Measurements from ENCODE around the gene P2RX6.
"Not testable (repeated sequence)": the region's sequence is repeated elsewhere in the genome, so short reads cannot be mapped to it uniquely, and the experiment has no call there.

Gene P2RX6

DNA sequence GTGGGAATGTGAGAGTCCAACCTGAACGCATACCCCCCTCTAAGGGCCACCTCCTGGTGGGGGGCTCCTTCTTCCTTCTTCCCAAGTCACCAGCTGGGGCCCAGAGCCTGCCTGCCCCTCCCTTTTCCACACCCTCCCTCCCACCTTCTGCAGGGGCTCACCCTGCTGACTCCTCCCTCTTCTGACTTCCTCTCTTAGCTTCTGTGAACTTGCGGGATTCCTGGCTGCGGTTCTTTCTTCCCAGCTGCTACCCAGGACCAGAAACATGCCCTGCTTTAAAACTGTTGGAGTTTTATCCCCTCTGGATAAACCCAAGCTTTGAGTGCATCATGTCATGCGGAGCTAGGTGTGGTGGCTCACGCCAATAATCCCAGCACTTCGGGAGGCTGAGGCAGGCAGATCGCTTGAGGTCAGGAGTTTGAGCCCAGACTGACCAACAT, 40.9 kb downstream of the P2RX6 start:
- TF ChIP-seq, protein P1, sequence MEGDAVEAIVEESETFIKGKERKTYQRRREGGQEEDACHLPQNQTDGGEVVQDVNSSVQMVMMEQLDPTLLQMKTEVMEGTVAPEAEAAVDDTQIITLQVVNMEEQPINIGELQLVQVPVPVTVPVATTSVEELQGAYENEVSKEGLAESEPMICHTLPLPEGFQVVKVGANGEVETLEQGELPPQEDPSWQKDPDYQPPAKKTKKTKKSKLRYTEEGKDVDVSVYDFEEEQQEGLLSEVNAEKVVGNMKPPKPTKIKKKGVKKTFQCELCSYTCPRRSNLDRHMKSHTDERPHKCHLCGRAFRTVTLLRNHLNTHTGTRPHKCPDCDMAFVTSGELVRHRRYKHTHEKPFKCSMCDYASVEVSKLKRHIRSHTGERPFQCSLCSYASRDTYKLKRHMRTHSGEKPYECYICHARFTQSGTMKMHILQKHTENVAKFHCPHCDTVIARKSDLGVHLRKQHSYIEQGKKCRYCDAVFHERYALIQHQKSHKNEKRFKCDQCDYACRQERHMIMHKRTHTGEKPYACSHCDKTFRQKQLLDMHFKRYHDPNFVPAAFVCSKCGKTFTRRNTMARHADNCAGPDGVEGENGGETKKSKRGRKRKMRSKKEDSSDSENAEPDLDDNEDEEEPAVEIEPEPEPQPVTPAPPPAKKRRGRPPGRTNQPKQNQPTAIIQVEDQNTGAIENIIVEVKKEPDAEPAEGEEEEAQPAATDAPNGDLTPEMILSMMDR (IDR thresholded peaks at IDR 0.05; ENCODE audit: low read depth, low read length): no peak
- no peak overlapping the region for H3K4me3 ChIP-seq (ENCODE audit: low read depth, low read length)
- DNase-seq (ENCODE audit: low read depth, low spot score): no peak
- in situ Hi-C loops (cut with HindIII; ENCODE audit: low sequenced_read_pairs): no loop called here

- in situ Hi-C loops (cut with HindIII; ENCODE audit: low sequenced_read_pairs); H3K4me3 ChIP-seq (ENCODE audit: low read depth, low read length); DNase-seq (ENCODE audit: low read depth, low spot score): not testable (repeated sequence)
Observed at GRCh38 chr22:21060363-21060762, 45.4 kb downstream of the P2RX6 start.

GRCh38 chr22:21061660-21062321, 46.8 kb downstream of the P2RX6 start:
- DNase-seq (ENCODE audit: low read depth, low spot score); in situ Hi-C loops (cut with HindIII; ENCODE audit: low sequenced_read_pairs); H3K4me3 ChIP-seq (ENCODE audit: low read depth, low read length): not testable (repeated sequence)

DNA sequence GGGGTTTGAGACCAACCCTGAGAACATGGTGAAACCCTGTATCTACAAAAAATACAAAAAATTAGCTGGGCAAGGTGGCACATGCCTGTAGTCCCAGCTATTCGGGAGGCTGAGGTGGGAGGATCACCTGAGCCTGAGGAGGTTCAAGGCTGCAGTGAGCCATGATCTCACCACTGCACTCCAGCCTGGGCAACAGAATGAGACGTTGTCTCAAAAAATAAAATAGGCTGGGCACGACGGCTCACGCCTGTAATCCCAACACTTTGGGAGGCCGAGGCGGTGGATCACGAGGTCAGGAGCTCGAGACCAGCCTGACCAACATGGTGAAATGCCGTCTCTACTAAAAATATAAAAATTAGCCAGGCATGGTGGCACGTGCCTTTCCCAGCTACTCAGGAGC, 49.5 kb downstream of the P2RX6 start:
- in situ Hi-C loops (cut with HindIII; ENCODE audit: low sequenced_read_pairs); DNase-seq (ENCODE audit: low read depth, low spot score); H3K4me3 ChIP-seq (ENCODE audit: low read depth, low read length): not testable (repeated sequence)

GRCh38 chr22:21064917-21065864, 50.2 kb downstream of the P2RX6 start:
- no peak overlapping the region for H3K4me3 ChIP-seq (ENCODE audit: low read depth, low read length)
- DNase-seq (ENCODE audit: low read depth, low spot score): no peak
- in situ Hi-C loops (cut with HindIII; ENCODE audit: low sequenced_read_pairs): no loop called here
- TF ChIP-seq, protein P1 (IDR thresholded peaks at IDR 0.05; ENCODE audit: low read depth, low read length): no peak

DNA sequence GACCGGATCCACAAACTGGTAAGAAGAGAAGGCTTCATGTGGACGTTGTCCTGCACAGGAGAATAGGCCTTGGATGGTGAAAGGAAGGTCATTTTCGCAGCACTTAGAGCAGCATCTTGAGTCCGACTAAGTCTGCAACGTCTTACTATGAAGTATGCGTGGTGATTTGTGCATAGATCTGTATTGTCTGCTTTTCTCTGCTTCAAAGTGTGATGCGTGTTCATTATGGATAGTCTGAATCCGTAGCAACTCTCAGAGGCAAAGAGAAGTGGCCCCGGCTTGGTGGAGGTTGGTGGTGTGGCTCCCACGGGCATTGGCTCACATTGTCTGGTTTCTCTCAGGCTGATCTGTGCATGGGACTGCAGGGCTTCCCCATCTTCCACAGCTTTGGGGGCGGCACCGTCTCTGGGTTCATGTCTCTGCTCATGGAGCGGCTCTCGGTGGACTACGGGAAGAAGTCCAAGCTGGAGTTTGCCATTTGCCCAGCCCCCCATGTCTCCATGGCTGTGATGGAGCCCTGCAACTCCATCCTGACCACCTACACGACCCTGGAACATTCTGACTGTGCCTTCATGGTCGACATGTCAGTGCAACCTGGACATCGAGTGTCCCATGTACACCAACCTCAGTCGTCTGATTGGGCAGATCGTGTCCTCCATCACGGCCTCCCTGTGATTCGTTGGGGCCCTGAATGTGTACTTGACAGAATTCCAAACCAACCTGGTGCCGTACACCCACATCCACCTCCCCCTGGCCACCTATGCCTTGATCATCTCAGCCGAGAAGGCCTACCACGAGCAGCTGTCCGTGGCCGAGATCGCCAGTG, 52.3 kb downstream of the P2RX6 start:
- in situ Hi-C loops (cut with HindIII; ENCODE audit: low sequenced_read_pairs): no loop called here
- no peak for DNase-seq (ENCODE audit: low read depth, low spot score)
- TF ChIP-seq, protein P1 (IDR thresholded peaks at IDR 0.05; ENCODE audit: low read depth, low read length): no peak
- no peak overlapping the region for H3K4me3 ChIP-seq (ENCODE audit: low read depth, low read length)

GRCh38 chr22:21067901-21068680, 53.1 kb downstream of the P2RX6 start:
- no peak for DNase-seq (ENCODE audit: low read depth, low spot score)
- H3K4me3 ChIP-seq (ENCODE audit: low read depth, low read length): no peak overlapping the region
- in situ Hi-C loops (cut with HindIII; ENCODE audit: low sequenced_read_pairs): no loop called here
- TF ChIP-seq, protein P1 (IDR thresholded peaks at IDR 0.05; ENCODE audit: low read depth, low read length): no peak

Data from astrocyte of the spinal cord (primary cell).